ENCODE measurements around the gene KAZN.

GRCh38 chr1:14653461-14653960 is 55.0 kb downstream of the KAZN start:
- TF ChIP-seq, protein P1, sequence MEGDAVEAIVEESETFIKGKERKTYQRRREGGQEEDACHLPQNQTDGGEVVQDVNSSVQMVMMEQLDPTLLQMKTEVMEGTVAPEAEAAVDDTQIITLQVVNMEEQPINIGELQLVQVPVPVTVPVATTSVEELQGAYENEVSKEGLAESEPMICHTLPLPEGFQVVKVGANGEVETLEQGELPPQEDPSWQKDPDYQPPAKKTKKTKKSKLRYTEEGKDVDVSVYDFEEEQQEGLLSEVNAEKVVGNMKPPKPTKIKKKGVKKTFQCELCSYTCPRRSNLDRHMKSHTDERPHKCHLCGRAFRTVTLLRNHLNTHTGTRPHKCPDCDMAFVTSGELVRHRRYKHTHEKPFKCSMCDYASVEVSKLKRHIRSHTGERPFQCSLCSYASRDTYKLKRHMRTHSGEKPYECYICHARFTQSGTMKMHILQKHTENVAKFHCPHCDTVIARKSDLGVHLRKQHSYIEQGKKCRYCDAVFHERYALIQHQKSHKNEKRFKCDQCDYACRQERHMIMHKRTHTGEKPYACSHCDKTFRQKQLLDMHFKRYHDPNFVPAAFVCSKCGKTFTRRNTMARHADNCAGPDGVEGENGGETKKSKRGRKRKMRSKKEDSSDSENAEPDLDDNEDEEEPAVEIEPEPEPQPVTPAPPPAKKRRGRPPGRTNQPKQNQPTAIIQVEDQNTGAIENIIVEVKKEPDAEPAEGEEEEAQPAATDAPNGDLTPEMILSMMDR (conservative IDR thresholded peaks at IDR 0.05) = no peak
- no peak for TF ChIP-seq EZH2 (IDR thresholded peaks at IDR 0.05; ENCODE audit: low read depth)
